H9 (cell line): ENCODE results near the gene COQ8A. TPM values are rescaled to one million over a fixed set of nuclear protein-coding genes. Genes with fewer than 3 reads are reported as not detected.
A peak's percentile ranks its signal among the peaks of the same experiment; 100 is the strongest.

Source experiments
- DNase-seq: peaks from one replicate; pipeline ENCODE4 v3.0.0-alpha.2; 2017
- H2AFZ ChIP-seq: one replicate; pipeline ENCODE4 v1.6.1; 2013; ENCODE audit warnings: mild to moderate bottlenecking, low read length, control low read depth, moderate library complexity
- H2AK5ac ChIP-seq: 2 replicates; pipeline ENCODE4 v1.6.1; 2013; ENCODE audit warnings: low read length, control low read depth, mixed read lengths; ENCODE audit not compliant: insufficient read length
- H2BK120ac ChIP-seq: one replicate; pipeline ENCODE4 v1.6.1; 2013; ENCODE audit warnings: low read depth, mild to moderate bottlenecking, low read length, control low read depth, inconsistent platforms; ENCODE audit not compliant: poor library complexity, severe bottlenecking
- H2BK12ac ChIP-seq: 2 replicates; pipeline ENCODE4 v1.6.1; 2013; ENCODE audit warnings: low read length, control low read depth, mixed read lengths, low read depth; ENCODE audit not compliant: insufficient read length
- H2BK15ac ChIP-seq: 2 replicates; pipeline ENCODE4 v1.6.1; 2013; ENCODE audit warnings: low read depth, low read length, control low read depth
- H2BK20ac ChIP-seq: one replicate; pipeline ENCODE4 v1.6.1; 2013; ENCODE audit warnings: low read depth, mild to moderate bottlenecking, low read length, control low read depth, inconsistent platforms; ENCODE audit not compliant: poor library complexity, severe bottlenecking
- H2BK5ac ChIP-seq: 2 replicates; pipeline ENCODE4 v1.6.1; 2013; ENCODE audit warnings: low read length, control low read depth, mixed read lengths; ENCODE audit not compliant: insufficient read length
- H3K14ac ChIP-seq: 2 replicates; pipeline ENCODE4 v1.6.1; 2013; ENCODE audit warnings: low read length, control low read depth; ENCODE audit not compliant: insufficient read depth
- H3K18ac ChIP-seq: 2 replicates; pipeline ENCODE4 v1.6.1; 2013; ENCODE audit warnings: low read depth, mild to moderate bottlenecking, mixed read lengths, low read length, control low read depth; ENCODE audit not compliant: insufficient read length
- H3K23ac ChIP-seq: 2 replicates; pipeline ENCODE4 v1.6.1; 2013; ENCODE audit warnings: low read length, control low read depth, mixed read lengths, low read depth; ENCODE audit not compliant: insufficient read length
- H3K23me2 ChIP-seq: 2 replicates; pipeline ENCODE4 v1.6.1; 2013; ENCODE audit warnings: low read depth, mild to moderate bottlenecking, mixed read lengths, low read length, control low read depth; ENCODE audit not compliant: insufficient read length, poor library complexity, severe bottlenecking
- H3K27ac ChIP-seq: 2 replicates; pipeline ENCODE4 v1.5.1; 2013; ENCODE audit warnings: low read length, control low read depth, mixed read lengths, low read depth; ENCODE audit not compliant: insufficient read length
- H3K27me3 ChIP-seq: 2 replicates; pipeline ENCODE4 v1.6.1; 2013; ENCODE audit warnings: low read length, control low read depth, inconsistent platforms; ENCODE audit not compliant: insufficient read depth
- H3K4ac ChIP-seq: 2 replicates; pipeline ENCODE4 v1.6.1; 2013; ENCODE audit warnings: low read depth, mild to moderate bottlenecking, control low read depth, inconsistent platforms, low read length, moderate library complexity
- H3K4me1 ChIP-seq: 2 replicates; pipeline ENCODE4 v1.6.1; 2013; ENCODE audit warnings: low read length, control low read depth, inconsistent platforms; ENCODE audit not compliant: insufficient read depth
- H3K4me2 ChIP-seq: 2 replicates; pipeline ENCODE4 v1.6.1; 2013; ENCODE audit warnings: low read length, control low read depth, mixed read lengths; ENCODE audit not compliant: insufficient read length, insufficient read depth
- H3K56ac ChIP-seq: 2 replicates; pipeline ENCODE4 v1.6.1; 2013; ENCODE audit warnings: low read depth, mild to moderate bottlenecking, mixed read lengths, low read length, control low read depth; ENCODE audit not compliant: insufficient read length
- H3K79me1 ChIP-seq: 2 replicates; pipeline ENCODE4 v1.6.1; 2013; ENCODE audit warnings: low read depth, mild to moderate bottlenecking, moderate library complexity, low read length, control low read depth, inconsistent platforms; ENCODE audit not compliant: insufficient read depth, poor library complexity, severe bottlenecking
- H3K79me2 ChIP-seq: 2 replicates; pipeline ENCODE4 v1.6.1; 2013; ENCODE audit warnings: low read length, control low read depth, inconsistent platforms; ENCODE audit not compliant: insufficient read depth
- H3K9ac ChIP-seq: 2 replicates; pipeline ENCODE4 v1.6.1; 2013; ENCODE audit warnings: low read length, control low read depth, mixed read lengths; ENCODE audit not compliant: insufficient read length; ENCODE audit errors: extremely low read depth
- H3K9me3 ChIP-seq: one replicate; pipeline ENCODE4 v1.6.1; 2013; ENCODE audit warnings: low read depth, low read length, inconsistent platforms; ENCODE audit not compliant: control insufficient read depth
- H3T11ph ChIP-seq: one replicate; pipeline ENCODE4 v1.6.1; 2013; ENCODE audit warnings: mild to moderate bottlenecking, low read length, control low read depth, inconsistent platforms
- H4K20me1 ChIP-seq: one replicate; pipeline ENCODE4 v1.6.1; 2013; ENCODE audit not compliant: control insufficient read depth, insufficient read length, insufficient read depth
- H4K5ac ChIP-seq: 2 replicates; pipeline ENCODE4 v1.6.1; 2013; ENCODE audit warnings: low read depth, mild to moderate bottlenecking, mixed read lengths, low read length, control low read depth; ENCODE audit not compliant: insufficient read length
- H4K8ac ChIP-seq: replicated peaks from 2 replicates; pipeline ENCODE4 v1.6.1; 2013; ENCODE audit warnings: low read length, control low read depth, mixed read lengths, low read depth; ENCODE audit not compliant: insufficient read length
- H4K91ac ChIP-seq: 2 replicates; pipeline ENCODE4 v1.6.1; 2013; ENCODE audit warnings: low read depth, mild to moderate bottlenecking, moderate library complexity, mixed read lengths, low read length, control low read depth; ENCODE audit not compliant: insufficient read length
- H3K27ac Mint-ChIP-seq, 3 experiments: 2 replicates in 2 of 3; 3 replicates in 1 of 3; pipeline ENCODE4 v1.8.0; 2020 to 2021; ENCODE audit warnings: mixed read lengths in 3 of 3, mild to moderate bottlenecking in 1 of 3, moderate library complexity in 1 of 3
- H3K27me3 Mint-ChIP-seq: 2 replicates; pipeline ENCODE4 v1.8.0; 2021; ENCODE audit warnings: low read depth, mild to moderate bottlenecking, moderate library complexity, mixed read lengths
- H3K36me3 Mint-ChIP-seq, 3 experiments: 2 replicates in 2 of 3; 3 replicates in 1 of 3; pipeline ENCODE4 v1.8.0; 2020 to 2021; ENCODE audit warnings: low read depth in 3 of 3, mixed read lengths in 3 of 3; ENCODE audit not compliant: insufficient read depth in 1 of 3
- H3K4me1 Mint-ChIP-seq, 2 experiments: 2 replicates each; pipeline ENCODE4 v1.8.0; 2020; ENCODE audit warnings: mixed read lengths in 2 of 2
- H3K4me3 Mint-ChIP-seq, 2 experiments: 2 replicates in 1 of 2; 3 replicates in 1 of 2; pipeline ENCODE4 v1.8.0; 2020 to 2021; ENCODE audit warnings: mild to moderate bottlenecking in 2 of 2, mixed read lengths in 2 of 2, moderate library complexity in 1 of 2
- H3K9me3 Mint-ChIP-seq, 2 experiments: 2 replicates in 1 of 2; 3 replicates in 1 of 2; pipeline ENCODE4 v1.8.0; 2020; ENCODE audit warnings: mild to moderate bottlenecking in 2 of 2, mixed read lengths in 2 of 2, moderate library complexity in 1 of 2
- WGBS: extraction: QIAGEN DNeasy Blood & Tissue Kit; methylation state at CpG from one replicate; pipeline ENCODE4 v1.1.7; 2013; ENCODE audit warnings: missing lambda C conversion rate, low lambda C conversion rate, mixed read lengths; ENCODE audit not compliant: insufficient read length; ENCODE audit errors: extremely low coverage; 5-methylcytosine and 5-hydroxymethylcytosine counted together
- total RNA-seq: library from RNA; stranded (reverse); gene quantifications from 2 replicates; pipeline ENCODE4 v1.2.1, GENCODE V29; 2021
- TF ChIP-seq, protein P1 (sequence below): fragments of 200-600 bp; sonication (generic); conservative IDR thresholded peaks from 3 replicates; pipeline ENCODE4 v1.8.0; 2021; ENCODE audit warnings: antibody characterized with exemption, mild to moderate bottlenecking

Gene COQ8A
- total RNA-seq, 1 experiment from 2014 or later, result 26.0 TPM

GRCh38 chr1:226994586-226995364 lies 54.7 kb downstream of the COQ8A start:
- peaks cover 30 to 45% of the 10 kb centered on the region in 2 experiments for H3K4me1 Mint-ChIP-seq
- no peak overlapping the region for H3K18ac ChIP-seq
- no peaks in the 10 kb centered on the region for H3K79me1 ChIP-seq
- no peak overlapping the region for H2AK5ac ChIP-seq
- no peak overlapping the region for H3K14ac ChIP-seq
- H3K4me1 ChIP-seq, result 0 out of 2 replicates have a peak, but pooled peaks cover 2% of the 10 kb centered on the region
- no peaks in the 10 kb centered on the region for H3K27me3 ChIP-seq
- H3K27ac ChIP-seq, result no peak overlapping the region
- H3K23me2 ChIP-seq, result no peaks in the 10 kb centered on the region
- peaks cover 4 to 14% (median 9%) of the 10 kb centered on the region in 3 experiments; a peak in 4 of 7 replicates for H3K36me3 Mint-ChIP-seq
- DNase-seq, result peak; percentile 25
- no peak overlapping the region for H3K56ac ChIP-seq
- H2BK5ac ChIP-seq, result no peak overlapping the region
- WGBS, result no CpG with 5 or more reads among the region's 18 CpGs
- no peaks in the 10 kb centered on the region for H3K79me2 ChIP-seq
- H4K8ac ChIP-seq, result no peak overlapping the region
- H3K27me3 Mint-ChIP-seq, result no peaks in the 10 kb centered on the region
- peaks cover 0 to 4% of the 10 kb centered on the region in 2 experiments; a peak in 1 of 5 replicates for H3K9me3 Mint-ChIP-seq
- TF ChIP-seq, protein P1, sequence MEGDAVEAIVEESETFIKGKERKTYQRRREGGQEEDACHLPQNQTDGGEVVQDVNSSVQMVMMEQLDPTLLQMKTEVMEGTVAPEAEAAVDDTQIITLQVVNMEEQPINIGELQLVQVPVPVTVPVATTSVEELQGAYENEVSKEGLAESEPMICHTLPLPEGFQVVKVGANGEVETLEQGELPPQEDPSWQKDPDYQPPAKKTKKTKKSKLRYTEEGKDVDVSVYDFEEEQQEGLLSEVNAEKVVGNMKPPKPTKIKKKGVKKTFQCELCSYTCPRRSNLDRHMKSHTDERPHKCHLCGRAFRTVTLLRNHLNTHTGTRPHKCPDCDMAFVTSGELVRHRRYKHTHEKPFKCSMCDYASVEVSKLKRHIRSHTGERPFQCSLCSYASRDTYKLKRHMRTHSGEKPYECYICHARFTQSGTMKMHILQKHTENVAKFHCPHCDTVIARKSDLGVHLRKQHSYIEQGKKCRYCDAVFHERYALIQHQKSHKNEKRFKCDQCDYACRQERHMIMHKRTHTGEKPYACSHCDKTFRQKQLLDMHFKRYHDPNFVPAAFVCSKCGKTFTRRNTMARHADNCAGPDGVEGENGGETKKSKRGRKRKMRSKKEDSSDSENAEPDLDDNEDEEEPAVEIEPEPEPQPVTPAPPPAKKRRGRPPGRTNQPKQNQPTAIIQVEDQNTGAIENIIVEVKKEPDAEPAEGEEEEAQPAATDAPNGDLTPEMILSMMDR, result no peak
- no peak overlapping the region for H4K91ac ChIP-seq
- H3K4ac ChIP-seq, result no peak overlapping the region
- no peak overlapping the region for H2BK20ac ChIP-seq
- no peak overlapping the region for H3T11ph ChIP-seq
- H2BK120ac ChIP-seq, result no peak overlapping the region
- H3K23ac ChIP-seq, result no peak overlapping the region
- no peak overlapping the region for H3K4me3 Mint-ChIP-seq
- H3K9ac ChIP-seq, result no peak overlapping the region
- H2BK12ac ChIP-seq, result no peak overlapping the region
- H3K4me2 ChIP-seq, result no peak overlapping the region
- no peak overlapping the region for H2BK15ac ChIP-seq
- no peak overlapping the region for H4K5ac ChIP-seq
- no peak overlapping the region for H2AFZ ChIP-seq
- peak overlapping the region in 2 of 3 experiments; percentile 65 to 75; a peak in 4 of 7 replicates for H3K27ac Mint-ChIP-seq
- H3K9me3 ChIP-seq, result no peaks in the 10 kb centered on the region
- no peaks in the 10 kb centered on the region for H4K20me1 ChIP-seq
